Measurements from ENCODE around the gene ROCK1. TPM values are rescaled to one million over a fixed set of nuclear protein-coding genes. Genes with fewer than 3 reads are reported as not detected.

The ROCK1 gene
- total and polyA plus RNA-seq, 2 donors (not counting 3 experiments of a cell fraction or from before 2014, with no cell fraction given) = 5.3 to 53.0 TPM

DNA sequence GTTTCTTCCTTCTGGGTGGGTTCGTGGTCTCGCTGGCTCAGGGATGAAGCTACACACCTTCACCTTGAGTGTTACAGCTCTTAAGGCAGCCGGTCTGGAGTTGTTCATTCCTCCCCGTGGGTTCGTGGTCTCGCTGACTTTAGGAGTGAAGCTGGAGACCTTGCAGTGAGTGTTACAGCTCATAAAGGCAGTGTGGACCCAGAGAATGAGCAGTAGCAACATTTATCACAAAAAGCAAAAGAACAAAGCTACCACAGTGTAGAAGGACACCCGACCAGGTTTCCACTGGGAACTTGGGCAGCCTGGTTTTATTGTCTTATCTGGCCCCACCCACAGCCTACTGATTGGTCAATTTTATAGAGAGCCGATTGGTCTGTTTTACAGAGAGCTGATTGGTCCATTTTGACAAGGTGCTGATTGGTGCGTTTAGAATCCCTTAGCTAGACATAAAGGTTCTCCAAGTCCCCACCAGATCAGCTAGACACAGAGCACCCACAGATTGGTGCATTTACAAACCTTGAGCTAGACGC, 20.1 kb upstream of the ROCK1 start:
- CTCF ChIA-PET = interaction anchor here (1.2 kb wide), 1 partner anchor 18 kb away, joined by 3 read pairs; no protein-coding TSS in a partner anchor
- no peaks in the 10 kb centered on the region for H3K79me2 ChIP-seq (ENCODE audit: control insufficient read depth, insufficient read depth, low read length)
- TF ChIP-seq POLR2AphosphoS5 (IDR thresholded peaks at IDR 0.05; ENCODE audit: insufficient read depth, low read depth, low read length) (no peak), POLR2A (IDR thresholded peaks at IDR 0.05; ENCODE audit: low read depth, low read length) (no peak), EZH2 (IDR thresholded peaks at IDR 0.05; ENCODE audit: borderline replicate concordance, low read depth, low read length, severe bottlenecking) (no peak), GATA2 (IDR thresholded peaks at IDR 0.05; ENCODE audit: insufficient read depth, insufficient read length, low read depth, low read length) (no peak), FOS (IDR thresholded peaks at IDR 0.05; ENCODE audit: borderline replicate concordance, insufficient read depth, low read length) (no peak), JUN (IDR thresholded peaks at IDR 0.05; ENCODE audit: borderline replicate concordance, insufficient read depth, insufficient read length, low read depth) (no peak), MYC (IDR thresholded peaks at IDR 0.05; ENCODE audit: low read depth, low read length) (no peak)
- TF ChIP-seq, protein P1, sequence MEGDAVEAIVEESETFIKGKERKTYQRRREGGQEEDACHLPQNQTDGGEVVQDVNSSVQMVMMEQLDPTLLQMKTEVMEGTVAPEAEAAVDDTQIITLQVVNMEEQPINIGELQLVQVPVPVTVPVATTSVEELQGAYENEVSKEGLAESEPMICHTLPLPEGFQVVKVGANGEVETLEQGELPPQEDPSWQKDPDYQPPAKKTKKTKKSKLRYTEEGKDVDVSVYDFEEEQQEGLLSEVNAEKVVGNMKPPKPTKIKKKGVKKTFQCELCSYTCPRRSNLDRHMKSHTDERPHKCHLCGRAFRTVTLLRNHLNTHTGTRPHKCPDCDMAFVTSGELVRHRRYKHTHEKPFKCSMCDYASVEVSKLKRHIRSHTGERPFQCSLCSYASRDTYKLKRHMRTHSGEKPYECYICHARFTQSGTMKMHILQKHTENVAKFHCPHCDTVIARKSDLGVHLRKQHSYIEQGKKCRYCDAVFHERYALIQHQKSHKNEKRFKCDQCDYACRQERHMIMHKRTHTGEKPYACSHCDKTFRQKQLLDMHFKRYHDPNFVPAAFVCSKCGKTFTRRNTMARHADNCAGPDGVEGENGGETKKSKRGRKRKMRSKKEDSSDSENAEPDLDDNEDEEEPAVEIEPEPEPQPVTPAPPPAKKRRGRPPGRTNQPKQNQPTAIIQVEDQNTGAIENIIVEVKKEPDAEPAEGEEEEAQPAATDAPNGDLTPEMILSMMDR (IDR thresholded peaks at IDR 0.05; ENCODE audit: extremely low read depth in 1 of 2, insufficient read depth in 1 of 2, low read depth in 1 of 2, low read length in 2 of 2) = no peak
- TF ChIP-seq, protein P2, sequence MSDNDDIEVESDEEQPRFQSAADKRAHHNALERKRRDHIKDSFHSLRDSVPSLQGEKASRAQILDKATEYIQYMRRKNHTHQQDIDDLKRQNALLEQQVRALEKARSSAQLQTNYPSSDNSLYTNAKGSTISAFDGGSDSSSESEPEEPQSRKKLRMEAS (IDR thresholded peaks at IDR 0.05; ENCODE audit: insufficient read depth, insufficient read length) = no peak
- H3K27me3 ChIP-seq (ENCODE audit: control insufficient read depth in 2 of 2, insufficient read depth in 2 of 2, low read length in 2 of 2) = no peaks in the 10 kb centered on the region
- no peaks in the 10 kb centered on the region for H4K20me1 ChIP-seq (replicated peaks; ENCODE audit: control insufficient read depth, extremely low read depth, insufficient read depth, low read length)
- H3K36me3 ChIP-seq (ENCODE audit: control insufficient read depth in 2 of 2, extremely low read depth in 1 of 2, insufficient read depth in 2 of 2, low read length in 2 of 2) = no peaks in the 10 kb centered on the region
- H3K27ac ChIP-seq (ENCODE audit: insufficient read depth, low read depth, low read length) = no peak overlapping the region
- no peak overlapping the region for H2AFZ ChIP-seq (ENCODE audit: low read depth, low read length)
- POLR2A ChIA-PET = no interaction called here
- H3K4me1 ChIP-seq (ENCODE audit: control insufficient read depth, extremely low read depth, insufficient read depth, low read length) = no peaks in the 10 kb centered on the region
- H3K9me1 ChIP-seq (replicated peaks; ENCODE audit: control insufficient read depth, extremely low read depth, insufficient read depth, low read length) = no peaks in the 10 kb centered on the region
- FAIRE-seq = no peak
- H3K9me3 ChIP-seq (replicated peaks; ENCODE audit: control insufficient read depth, insufficient read depth, low read length) = no peaks in the 10 kb centered on the region
- H3K9ac ChIP-seq (replicated peaks; ENCODE audit: extremely low read depth, insufficient read depth, low read length) = no peak overlapping the region
- intact Hi-C loops (cut with micrococcal nuclease) = no loop called here
- dilution Hi-C loops (cut with MboI; ENCODE audit: extremely low pct_ligation_motif_present, low sequenced_read_pairs) = no loop called here
- H3K4me2 ChIP-seq (ENCODE audit: insufficient read depth, low read length) = no peak overlapping the region
- no TSS peak for BruUV-seq (replicated peaks)
- no peak for DNase-seq (ENCODE audit: low read depth, low spot score)
- H3K4me3 ChIP-seq (replicated peaks in 1 of 3; ENCODE audit: insufficient read depth in 1 of 3, low read depth in 1 of 3, low read length in 3 of 3) = no peak overlapping the region
